Uterus (tissue), 4 donors: ENCODE results near the gene NCEH1. TPM values are rescaled to one million over a fixed set of nuclear protein-coding genes. Genes with fewer than 3 reads are reported as not detected.

ENCODE experiments used
- DNase-seq, 2 donors: peaks; one replicate each; pipeline ENCODE4 v3.0.0-alpha.2; 2019 to 2020
- H3K27ac ChIP-seq, 2 donors: fragments of 200-600 bp; sonication (generic); 1 replicate in 1 of 2; 2 replicates in 1 of 2; pipeline ENCODE4 v1.5.1; 2016 to 2018
- H3K27me3 ChIP-seq, 2 donors: fragments of 200-600 bp; sonication (generic); one replicate each; pipeline ENCODE4 v1.5.1; 2018 to 2019; ENCODE audit warnings: control low read depth in 1 of 2
- H3K36me3 ChIP-seq, 2 donors: fragments of 200-600 bp; sonication (generic); one replicate each; pipeline ENCODE4 v1.5.1; 2019; ENCODE audit warnings: control low read depth in 1 of 2
- H3K4me1 ChIP-seq, 2 donors: fragments of 200-600 bp; sonication (generic); one replicate each; pipeline ENCODE4 v1.5.1; 2018 to 2019; ENCODE audit warnings: control low read depth in 1 of 2
- H3K4me3 ChIP-seq, 2 donors: fragments of 200-600 bp; sonication (generic); 1 replicate in 1 of 2; 2 replicates in 1 of 2; pipeline ENCODE4 v1.5.1; 2018 to 2019; ENCODE audit warnings: mild to moderate bottlenecking in 1 of 2
- H3K9me3 ChIP-seq, 2 donors: fragments of 200-600 bp; sonication (generic); one replicate each; pipeline ENCODE4 v1.5.1; 2019; ENCODE audit warnings: control low read depth in 1 of 2
- CTCF ChIP-seq, 4 experiments: fragments of 200-600 bp in 2 of 4; fragments of 450-650 bp in 2 of 4; sonication (generic) in 2 of 4; IDR thresholded peaks; one replicate each; pipeline ENCODE4 v1.5.1; 2016 to 2019; ENCODE audit warnings: antibody characterized with exemption in 4 of 4, mild to moderate bottlenecking in 2 of 4, moderate library complexity in 1 of 4
- POLR2A ChIP-seq, 2 donors: fragments of 450-650 bp; IDR thresholded peaks; one replicate each; pipeline ENCODE4 v1.6.1; 2016; ENCODE audit warnings: antibody characterized with exemption in 2 of 2, mild to moderate bottlenecking in 1 of 2, moderate library complexity in 1 of 2
- intact Hi-C: fragments of 100-400 bp; cut with DNase I; formaldehyde crosslinking; loops from one replicate; pipeline ENCODE4 v1.15.1; 2023; ENCODE audit warnings: low total_unique reads
- total RNA-seq, 4 donors: library from RNA; depleted of rRNA in 3 of 4; stranded (reverse); fragments of >200 nt in 3 of 4; gene quantifications; one replicate each; pipeline versions ENCODE4 v1.1.0 to v1.2.4, GENCODE V29; 2014 to 2023
- donor health status: DM: yes; HTN: yes; CAD: no.

The NCEH1 gene
- total RNA-seq, 4 donors from 2014 or later: 1.8 to 5.8 (median 5.4) TPM

GRCh38 chr3:172700936-172701455, 9.9 kb downstream of the NCEH1 start:
- no peaks in the 10 kb centered on the region for H3K4me1 ChIP-seq
- intact Hi-C loops: no loop called here
- DNase-seq: no peak
- TF ChIP-seq CTCF (IDR thresholded peaks at IDR 0.05) (no peak), POLR2A (IDR thresholded peaks at IDR 0.05) (no peak)
- no peaks in the 10 kb centered on the region for H3K9me3 ChIP-seq
- H3K4me3 ChIP-seq: no peak overlapping the region
- H3K36me3 ChIP-seq: no peaks in the 10 kb centered on the region
- H3K27me3 ChIP-seq: no peaks in the 10 kb centered on the region
- H3K27ac ChIP-seq: no peak overlapping the region

DNA sequence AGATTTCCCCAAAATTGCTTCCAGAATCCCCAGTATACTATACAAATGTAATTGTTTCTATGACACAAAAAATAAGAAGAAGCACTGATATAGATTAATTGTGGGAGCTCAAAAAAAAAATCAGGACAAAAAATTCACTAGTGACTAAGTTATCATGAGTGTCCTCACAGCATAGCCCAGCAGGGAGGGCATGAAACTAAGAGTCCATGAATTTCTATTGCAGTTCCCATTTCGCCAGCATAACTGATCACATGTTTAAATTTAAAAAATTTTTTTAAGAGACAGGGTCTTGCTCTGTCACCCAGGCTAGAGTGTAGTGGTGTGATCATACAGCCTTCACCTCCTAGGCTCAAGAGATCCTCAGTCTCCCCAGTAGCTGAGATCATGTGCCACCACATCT, 10.6 kb downstream of the NCEH1 start:
- intact Hi-C loops: no loop called here
- Histone ChIP-seq H3K9me3 (no peaks in the 10 kb centered on the region), H3K4me1 (no peaks in the 10 kb centered on the region), H3K4me3 (no peak overlapping the region), H3K27ac (no peak overlapping the region), H3K27me3 (no peaks in the 10 kb centered on the region), H3K36me3 (no peaks in the 10 kb centered on the region)
- TF ChIP-seq CTCF (IDR thresholded peaks at IDR 0.05): no peak
- no peak for TF ChIP-seq POLR2A (IDR thresholded peaks at IDR 0.05)
- no peak for DNase-seq

- H3K36me3 ChIP-seq: no peaks in the 10 kb centered on the region
- no peak for TF ChIP-seq CTCF (IDR thresholded peaks at IDR 0.05)
- no peak for TF ChIP-seq POLR2A (IDR thresholded peaks at IDR 0.05)
- H3K27ac ChIP-seq: no peak overlapping the region
- H3K4me1 ChIP-seq: no peaks in the 10 kb centered on the region
- H3K4me3 ChIP-seq: no peak overlapping the region
- intact Hi-C loops: no loop called here
- no peak for DNase-seq
- H3K9me3 ChIP-seq: no peaks in the 10 kb centered on the region
- H3K27me3 ChIP-seq: no peaks in the 10 kb centered on the region
Observed at GRCh38 chr3:172699031-172699430, 11.8 kb downstream of the NCEH1 start.

GRCh38 chr3:172698631-172699030, 12.2 kb downstream of the NCEH1 start:
- Histone ChIP-seq H3K27me3 (no peaks in the 10 kb centered on the region), H3K9me3 (no peaks in the 10 kb centered on the region), H3K4me3 (no peak overlapping the region), H3K27ac (no peak overlapping the region), H3K4me1 (no peaks in the 10 kb centered on the region), H3K36me3 (no peaks in the 10 kb centered on the region)
- TF ChIP-seq POLR2A (IDR thresholded peaks at IDR 0.05): no peak
- TF ChIP-seq CTCF (IDR thresholded peaks at IDR 0.05): no peak
- intact Hi-C loops: no loop called here
- DNase-seq: no peak

- no peak overlapping the region for H3K27ac ChIP-seq
- H3K9me3 ChIP-seq: no peaks in the 10 kb centered on the region
- no peak for DNase-seq
- no peaks in the 10 kb centered on the region for H3K27me3 ChIP-seq
- intact Hi-C loops: no loop called here
- no peaks in the 10 kb centered on the region for H3K4me1 ChIP-seq
- no peak for TF ChIP-seq POLR2A (IDR thresholded peaks at IDR 0.05)
- TF ChIP-seq CTCF (IDR thresholded peaks at IDR 0.05): no peak
- no peaks in the 10 kb centered on the region for H3K36me3 ChIP-seq
- H3K4me3 ChIP-seq: no peak overlapping the region
Observed at GRCh38 chr3:172697558-172697957, 13.3 kb downstream of the NCEH1 start.
